GM12878 (cell line): ENCODE results near the gene LIN37. TPM values are rescaled to one million over a fixed set of nuclear protein-coding genes. Genes with fewer than 3 reads are reported as not detected.

Experiments used
- CREM ChIP-seq: IDR thresholded peaks from 2 replicates; pipeline ENCODE4 v1.6.1; 2014; ENCODE audit warnings: antibody characterized with exemption, low read depth
- CTCF ChIP-seq, 3 experiments: IDR thresholded peaks in 2 of 3; conservative IDR thresholded peaks in 1 of 3; 2 replicates each; pipeline ENCODE4 v1.5.1; 2011; ENCODE audit warnings: low read depth in 3 of 3, low read length in 3 of 3, mild to moderate bottlenecking in 3 of 3, control low read depth in 2 of 3, moderate library complexity in 2 of 3, inconsistent platforms in 1 of 3, mixed read lengths in 1 of 3; ENCODE audit not compliant: control insufficient read depth in 2 of 3, insufficient read depth in 1 of 3; ENCODE audit errors: extremely low read depth in 1 of 3
- E4F1 ChIP-seq: fragments of 450-650 bp; IDR thresholded peaks from 2 replicates; pipeline ENCODE4 v1.6.1; 2018; ENCODE audit warnings: borderline replicate concordance, mild to moderate bottlenecking; ENCODE audit not compliant: partially characterized antibody
- FOS ChIP-seq: IDR thresholded peaks from 3 replicates; pipeline ENCODE4 v1.6.1; 2011; ENCODE audit warnings: borderline replicate concordance; ENCODE audit not compliant: insufficient read length; ENCODE audit errors: extremely low read depth
- GABPA ChIP-seq: IDR thresholded peaks from 2 replicates; pipeline ENCODE4 v1.6.1; 2014; ENCODE audit warnings: antibody characterized with exemption, low read depth, mild to moderate bottlenecking, inconsistent platforms
- PKNOX1 ChIP-seq: fragments of 450-650 bp; IDR thresholded peaks from 2 replicates; pipeline ENCODE4 v1.6.1; 2016; ENCODE audit warnings: mild to moderate bottlenecking
- RELB ChIP-seq: fragments of 450-650 bp; IDR thresholded peaks from 2 replicates; pipeline ENCODE4 v1.6.1; 2017; ENCODE audit warnings: low read depth, mild to moderate bottlenecking, moderate library complexity
- SMC3 ChIP-seq: IDR thresholded peaks from 2 replicates; pipeline ENCODE4 v1.6.1; 2011; ENCODE audit warnings: low read length, improper control_type of control experiment, borderline replicate concordance
- SREBF1 ChIP-seq: IDR thresholded peaks from 2 replicates; pipeline ENCODE4 v1.6.1; 2012; ENCODE audit warnings: mild to moderate bottlenecking, low read length
- SUPT20H ChIP-seq: IDR thresholded peaks from 2 replicates; pipeline ENCODE4 v1.6.1; 2011; ENCODE audit warnings: low read depth, mild to moderate bottlenecking, low read length, moderate library complexity, borderline replicate concordance; ENCODE audit not compliant: control insufficient read depth
- ZZZ3 ChIP-seq: IDR thresholded peaks from 2 replicates; pipeline ENCODE4 v1.6.1; 2011; ENCODE audit warnings: low read depth; ENCODE audit not compliant: control insufficient read depth, insufficient read length
- polyA plus RNA-seq, 11 experiments: library from polyadenylated mRNA; depleted of rRNA in 4 of 11; unstranded in 6 of 11; stranded (reverse) in 5 of 11; fragments of >200 nt; fragmentation: Nextera tagmentation in 4 of 11; fragmentation: Illumina TruSeq in 1 of 11; extraction: Ambion mirVana in 4 of 11; extraction: Trizol in 1 of 11; gene quantifications; 1 replicate in 1 of 11; 2 replicates in 10 of 11; pipeline versions ENCODE4 v1.2.1 to v1.2.3, GENCODE V29; 2011 to 2016; ENCODE audit warnings: inconsistent platforms in 2 of 11, missing spikeins in 2 of 11, low read depth in 1 of 11
- total RNA-seq, 4 experiments: library from RNA; depleted of rRNA in 3 of 4; stranded (reverse); fragments of >200 nt in 3 of 4; fragmentation: Illumina TruSeq in 1 of 4; extraction: Trizol in 1 of 4; gene quantifications; 2 replicates each; pipeline versions ENCODE4 v1.2.1 to v1.2.3, GENCODE V29; 2013 to 2021
- TF ChIP-seq, protein P1 (sequence below): IDR thresholded peaks from 2 replicates; pipeline ENCODE4 v1.6.1; 2012; ENCODE audit warnings: low read depth, low read length, improper control_type of control experiment
- TF ChIP-seq, protein P2 (sequence below): fragments of 450-650 bp; IDR thresholded peaks from 2 replicates; pipeline ENCODE4 v1.6.1; 2016; ENCODE audit warnings: mild to moderate bottlenecking, moderate library complexity, borderline replicate concordance

Gene LIN37
- total and polyA plus RNA-seq, 10 of the 15 experiments (the other 5 are each of a cell fraction or from before 2014, with no cell fraction given), result 0.69 to 11.9 (median 7.6) TPM

DNA sequence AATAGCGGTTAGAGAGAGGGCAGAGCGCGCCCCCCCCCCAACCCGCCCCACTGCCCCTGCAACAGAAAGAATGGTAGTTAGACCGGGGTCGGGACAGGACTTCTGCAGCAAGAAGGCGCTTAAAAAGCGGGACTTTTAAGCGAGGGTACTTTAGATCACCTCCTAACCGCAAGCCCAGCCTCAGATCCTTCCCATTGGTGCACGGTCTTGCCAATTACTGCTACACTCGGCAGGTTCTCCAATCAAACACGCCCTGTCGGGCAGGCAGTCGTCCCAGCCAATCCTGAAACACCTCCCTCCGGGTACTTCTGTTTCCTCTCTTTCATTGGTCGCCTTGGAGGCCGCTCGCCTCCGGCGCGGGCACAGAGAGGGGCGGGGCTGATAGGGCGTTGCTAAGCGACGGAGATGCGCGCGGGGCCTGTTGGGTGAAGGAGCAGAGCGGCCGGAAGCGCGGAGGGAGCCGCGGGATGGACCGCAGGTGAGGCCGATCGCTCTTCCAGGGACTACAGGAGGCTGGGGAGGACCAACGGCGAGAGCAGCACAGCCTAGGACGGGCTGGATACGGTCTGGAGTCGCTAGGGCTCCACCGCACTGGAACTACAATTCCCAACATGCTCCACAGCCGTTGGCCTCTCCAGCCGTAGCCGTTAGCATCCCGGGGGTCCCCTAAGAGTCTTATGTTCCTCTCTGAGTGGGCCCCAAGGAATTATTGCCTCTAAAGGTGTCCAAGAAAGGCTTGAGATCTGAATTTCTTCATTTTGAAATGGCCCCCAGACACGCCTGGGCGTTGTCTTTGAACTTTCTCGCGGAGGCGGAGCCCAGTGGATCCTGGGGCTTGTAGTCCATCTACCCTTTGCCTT lies 9.6 kb downstream of the LIN37 start, which contains the start of gene PROSER3 (continued):
- no peak for TF ChIP-seq E4F1
- no peak for TF ChIP-seq ZZZ3
- TF ChIP-seq SREBF1, result peak; percentile 74
- TF ChIP-seq CREM, result peak; percentile 32
- no peak for TF ChIP-seq CTCF (IDR thresholded peaks at IDR 0.05 in 2 of 3, conservative IDR thresholded peaks at IDR 0.05 in 1 of 3; ENCODE audit: control insufficient read depth in 2 of 3, extremely low read depth in 1 of 3, insufficient read depth in 1 of 3, low read depth in 3 of 3, low read length in 3 of 3)
- TF ChIP-seq, protein P1, sequence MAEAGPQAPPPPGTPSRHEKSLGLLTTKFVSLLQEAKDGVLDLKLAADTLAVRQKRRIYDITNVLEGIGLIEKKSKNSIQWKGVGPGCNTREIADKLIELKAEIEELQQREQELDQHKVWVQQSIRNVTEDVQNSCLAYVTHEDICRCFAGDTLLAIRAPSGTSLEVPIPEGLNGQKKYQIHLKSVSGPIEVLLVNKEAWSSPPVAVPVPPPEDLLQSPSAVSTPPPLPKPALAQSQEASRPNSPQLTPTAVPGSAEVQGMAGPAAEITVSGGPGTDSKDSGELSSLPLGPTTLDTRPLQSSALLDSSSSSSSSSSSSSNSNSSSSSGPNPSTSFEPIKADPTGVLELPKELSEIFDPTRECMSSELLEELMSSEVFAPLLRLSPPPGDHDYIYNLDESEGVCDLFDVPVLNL, result peak; percentile 62; the same call in 1 of the 2 replicates
- peak; percentile 99 for TF ChIP-seq FOS
- TF ChIP-seq RELB, result 0 out of 2 replicates have a peak, but pooled peaks have one; percentile 48
- no peak for TF ChIP-seq SUPT20H
- TF ChIP-seq PKNOX1, result peak; percentile 99
- no peak; the same call in 1 of the 2 replicates for TF ChIP-seq GABPA
- TF ChIP-seq, protein P2, sequence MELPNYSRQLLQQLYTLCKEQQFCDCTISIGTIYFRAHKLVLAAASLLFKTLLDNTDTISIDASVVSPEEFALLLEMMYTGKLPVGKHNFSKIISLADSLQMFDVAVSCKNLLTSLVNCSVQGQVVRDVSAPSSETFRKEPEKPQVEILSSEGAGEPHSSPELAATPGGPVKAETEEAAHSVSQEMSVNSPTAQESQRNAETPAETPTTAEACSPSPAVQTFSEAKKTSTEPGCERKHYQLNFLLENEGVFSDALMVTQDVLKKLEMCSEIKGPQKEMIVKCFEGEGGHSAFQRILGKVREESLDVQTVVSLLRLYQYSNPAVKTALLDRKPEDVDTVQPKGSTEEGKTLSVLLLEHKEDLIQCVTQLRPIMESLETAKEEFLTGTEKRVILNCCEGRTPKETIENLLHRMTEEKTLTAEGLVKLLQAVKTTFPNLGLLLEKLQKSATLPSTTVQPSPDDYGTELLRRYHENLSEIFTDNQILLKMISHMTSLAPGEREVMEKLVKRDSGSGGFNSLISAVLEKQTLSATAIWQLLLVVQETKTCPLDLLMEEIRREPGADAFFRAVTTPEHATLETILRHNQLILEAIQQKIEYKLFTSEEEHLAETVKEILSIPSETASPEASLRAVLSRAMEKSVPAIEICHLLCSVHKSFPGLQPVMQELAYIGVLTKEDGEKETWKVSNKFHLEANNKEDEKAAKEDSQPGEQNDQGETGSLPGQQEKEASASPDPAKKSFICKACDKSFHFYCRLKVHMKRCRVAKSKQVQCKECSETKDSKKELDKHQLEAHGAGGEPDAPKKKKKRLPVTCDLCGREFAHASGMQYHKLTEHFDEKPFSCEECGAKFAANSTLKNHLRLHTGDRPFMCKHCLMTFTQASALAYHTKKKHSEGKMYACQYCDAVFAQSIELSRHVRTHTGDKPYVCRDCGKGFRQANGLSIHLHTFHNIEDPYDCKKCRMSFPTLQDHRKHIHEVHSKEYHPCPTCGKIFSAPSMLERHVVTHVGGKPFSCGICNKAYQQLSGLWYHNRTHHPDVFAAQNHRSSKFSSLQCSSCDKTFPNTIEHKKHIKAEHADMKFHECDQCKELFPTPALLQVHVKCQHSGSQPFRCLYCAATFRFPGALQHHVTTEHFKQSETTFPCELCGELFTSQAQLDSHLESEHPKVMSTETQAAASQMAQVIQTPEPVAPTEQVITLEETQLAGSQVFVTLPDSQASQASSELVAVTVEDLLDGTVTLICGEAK, result peak; percentile 83
- TF ChIP-seq SMC3, result no peak
